Measurements from ENCODE around the gene CLMN.

CLMN gene

GRCh38 chr14:95257521-95257920, 62.2 kb downstream of the CLMN start:
- no peak for DNase-seq (ENCODE audit: low read depth, low spot score)
- TF ChIP-seq FOXP2 (optimal IDR thresholded peaks at IDR 0.05; ENCODE audit: control extremely low read depth, extremely low read length, insufficient read depth) (no peak), EZH2 (IDR thresholded peaks at IDR 0.05) (no peak), POLR2AphosphoS5 (IDR thresholded peaks at IDR 0.05; ENCODE audit: borderline replicate concordance, low read depth, low read length) (no peak)
- H3K27ac ChIP-seq = no peak overlapping the region

GRCh38 chr14:95256776-95257060, 63.0 kb downstream of the CLMN start:
- Histone ChIP-seq H3K27ac (peak overlapping the region; percentile 82; the same call in 1 of the 2 replicates), H3K4me3 (peak overlapping the region; percentile 44), H3K36me3 (ENCODE audit: insufficient read depth, low read length) (no peaks in the 10 kb centered on the region), H3K9ac (ENCODE audit: insufficient read length) (no peak overlapping the region), H3K9me3 (ENCODE audit: low read depth, low read length) (no peaks in the 10 kb centered on the region)
- TF ChIP-seq FOXP2 (optimal IDR thresholded peaks at IDR 0.05; ENCODE audit: control extremely low read depth, extremely low read length, insufficient read depth) = no peak
- TF ChIP-seq POLR2AphosphoS5 (IDR thresholded peaks at IDR 0.05; ENCODE audit: borderline replicate concordance, low read depth, low read length) = no peak
- no peak for TF ChIP-seq EZH2 (IDR thresholded peaks at IDR 0.05)
- DNase-seq (ENCODE audit: low read depth, low spot score) = no peak

More at GRCh38 chr14:95257521-95257920, 62.2 kb downstream of the CLMN start:
- no peak overlapping the region for H3K4me3 ChIP-seq
- no peak overlapping the region for H3K9ac ChIP-seq (ENCODE audit: insufficient read length)
- no peaks in the 10 kb centered on the region for H3K9me3 ChIP-seq (ENCODE audit: low read depth, low read length)
- no peaks in the 10 kb centered on the region for H3K36me3 ChIP-seq (ENCODE audit: insufficient read depth, low read length)

- no peaks in the 10 kb centered on the region for H3K36me3 ChIP-seq (ENCODE audit: insufficient read depth, low read length)
- TF ChIP-seq POLR2AphosphoS5 (IDR thresholded peaks at IDR 0.05; ENCODE audit: borderline replicate concordance, low read depth, low read length) = peak; percentile 30; the same call in 1 of the 2 replicates
- no peak for TF ChIP-seq FOXP2 (optimal IDR thresholded peaks at IDR 0.05; ENCODE audit: control extremely low read depth, extremely low read length, insufficient read depth)
- H3K9me3 ChIP-seq (ENCODE audit: low read depth, low read length) = no peaks in the 10 kb centered on the region
- peak; percentile 35 for DNase-seq (ENCODE audit: low read depth, low spot score)
- peak overlapping the region; percentile 82 for H3K27ac ChIP-seq
- peak overlapping the region; percentile 44 for H3K4me3 ChIP-seq
- no peak overlapping the region for H3K9ac ChIP-seq (ENCODE audit: insufficient read length)
Measured at GRCh38 chr14:95256002-95256775, 63.5 kb downstream of the CLMN start.

- no peak for TF ChIP-seq EZH2 (IDR thresholded peaks at IDR 0.05)
- TF ChIP-seq POLR2AphosphoS5 (IDR thresholded peaks at IDR 0.05; ENCODE audit: borderline replicate concordance, low read depth, low read length) = peak; percentile 35; the same call in 1 of the 2 replicates
- TF ChIP-seq FOXP2 (optimal IDR thresholded peaks at IDR 0.05; ENCODE audit: control extremely low read depth, extremely low read length, insufficient read depth) = no peak
- Histone ChIP-seq H3K9me3 (ENCODE audit: low read depth, low read length) (no peaks in the 10 kb centered on the region), H3K4me3 (peak overlapping the region; percentile 44), H3K36me3 (ENCODE audit: insufficient read depth, low read length) (no peaks in the 10 kb centered on the region), H3K9ac (ENCODE audit: insufficient read length) (no peak overlapping the region), H3K27ac (no peak overlapping the region; the same call in 1 of the 2 replicates)
- peak; percentile 88 for DNase-seq (ENCODE audit: low read depth, low spot score)
Measured at GRCh38 chr14:95255487-95255886, 64.2 kb downstream of the CLMN start.

- TF ChIP-seq POLR2AphosphoS5 (IDR thresholded peaks at IDR 0.05; ENCODE audit: borderline replicate concordance, low read depth, low read length) = no peak
- Histone ChIP-seq H3K4me3 (peak overlapping the region; percentile 44), H3K9me3 (ENCODE audit: low read depth, low read length) (no peaks in the 10 kb centered on the region), H3K9ac (ENCODE audit: insufficient read length) (no peak overlapping the region), H3K36me3 (ENCODE audit: insufficient read depth, low read length) (no peaks in the 10 kb centered on the region), H3K27ac (no peak overlapping the region)
- no peak for DNase-seq (ENCODE audit: low read depth, low spot score)
Measured at GRCh38 chr14:95255013-95255412, 64.7 kb downstream of the CLMN start.

GRCh38 chr14:95254288-95254687, 65.4 kb downstream of the CLMN start:
- Histone ChIP-seq H3K9me3 (ENCODE audit: low read depth, low read length) (no peaks in the 10 kb centered on the region), H3K27ac (no peak overlapping the region), H3K4me3 (no peak overlapping the region), H3K36me3 (ENCODE audit: insufficient read depth, low read length) (no peaks in the 10 kb centered on the region), H3K9ac (ENCODE audit: insufficient read length) (no peak overlapping the region)
- TF ChIP-seq EZH2 (IDR thresholded peaks at IDR 0.05) (no peak), FOXP2 (optimal IDR thresholded peaks at IDR 0.05; ENCODE audit: control extremely low read depth, extremely low read length, insufficient read depth) (no peak), POLR2AphosphoS5 (IDR thresholded peaks at IDR 0.05; ENCODE audit: borderline replicate concordance, low read depth, low read length) (no peak)
- DNase-seq (ENCODE audit: low read depth, low spot score) = no peak

GRCh38 chr14:95253039-95253630, 66.6 kb downstream of the CLMN start:
- H3K9ac ChIP-seq (ENCODE audit: insufficient read length) = no peak overlapping the region
- TF ChIP-seq FOXP2 (optimal IDR thresholded peaks at IDR 0.05; ENCODE audit: control extremely low read depth, extremely low read length, insufficient read depth) (no peak), POLR2AphosphoS5 (IDR thresholded peaks at IDR 0.05; ENCODE audit: borderline replicate concordance, low read depth, low read length) (no peak)
- no peak for DNase-seq (ENCODE audit: low read depth, low spot score)

GRCh38 chr14:95252219-95252618, 67.5 kb downstream of the CLMN start:
- DNase-seq (ENCODE audit: low read depth, low spot score) = no peak
- Histone ChIP-seq H3K9ac (ENCODE audit: insufficient read length) (no peak overlapping the region), H3K4me3 (no peak overlapping the region), H3K36me3 (ENCODE audit: insufficient read depth, low read length) (no peaks in the 10 kb centered on the region), H3K27ac (no peak overlapping the region), H3K9me3 (ENCODE audit: low read depth, low read length) (no peaks in the 10 kb centered on the region)
- TF ChIP-seq POLR2AphosphoS5 (IDR thresholded peaks at IDR 0.05; ENCODE audit: borderline replicate concordance, low read depth, low read length) = no peak
- TF ChIP-seq EZH2 (IDR thresholded peaks at IDR 0.05) = no peak
- no peak for TF ChIP-seq FOXP2 (optimal IDR thresholded peaks at IDR 0.05; ENCODE audit: control extremely low read depth, extremely low read length, insufficient read depth)

More at GRCh38 chr14:95253039-95253630, 66.6 kb downstream of the CLMN start:
- no peak overlapping the region for H3K27ac ChIP-seq
- H3K36me3 ChIP-seq (ENCODE audit: insufficient read depth, low read length) = no peaks in the 10 kb centered on the region
- H3K4me3 ChIP-seq = no peak overlapping the region
- no peaks in the 10 kb centered on the region for H3K9me3 ChIP-seq (ENCODE audit: low read depth, low read length)
